Measurements from ENCODE around the gene ERN2. TPM values are rescaled to one million over a fixed set of nuclear protein-coding genes. Genes with fewer than 3 reads are reported as not detected.
"Not testable (repeated sequence)": the region's sequence is repeated elsewhere in the genome, so short reads cannot be mapped to it uniquely, and the experiment has no call there.

Gene ERN2
- 1 to 10 TPM in 1 of 2 donors, under 1 TPM in 1; 0.33 to 3.0 TPM for total RNA-seq
- polyA plus RNA-seq (ENCODE audit: insufficient read length in 2 of 2) = under 1 TPM; 0.33 to 0.51 TPM
- long read RNA-seq, donor 1 = 0 reads
- long read RNA-seq, donor 2 = 0 reads
- long read RNA-seq, donor 3 = 0 reads
- long read RNA-seq, donor 4 = 0 reads

DNA sequence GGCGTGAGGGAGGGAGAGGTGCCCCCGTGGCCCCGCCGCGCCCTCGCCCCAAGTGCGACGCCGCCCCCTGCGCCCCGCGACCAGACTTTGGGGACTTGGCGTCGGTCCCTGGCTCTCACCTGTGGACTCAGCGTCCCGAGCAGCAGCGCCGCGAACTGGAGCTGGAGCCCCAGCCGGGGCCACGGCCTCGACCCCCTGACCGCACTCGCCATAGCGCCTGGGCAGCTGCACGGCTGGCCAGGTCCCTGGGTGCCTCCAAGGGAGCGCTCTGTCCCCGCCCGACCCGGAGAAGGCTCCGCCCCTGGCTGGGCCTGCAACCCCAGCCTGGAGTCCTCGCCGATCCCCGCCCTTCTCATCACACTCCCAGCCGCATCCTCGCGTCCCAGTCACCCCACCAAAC, at the start of gene ERN2:
Gene ERN2, minus strand, starts transcription at position 247 of the 400 bp plus-strand sequence. Its CDS starts 35 bp downstream, at position 212.
- H3K27me3 ChIP-seq (ENCODE audit: control insufficient read depth, insufficient read depth, low read length) = peaks cover 35% of the 10 kb centered on the region
- DNase-seq (ENCODE audit: low read depth in 4 of 6, low spot score in 6 of 6) = no peak
- H3K27ac ChIP-seq (ENCODE audit: low read depth, low read length) = no peak within 1 kb of the TSS
- H3K36me3 ChIP-seq (ENCODE audit: control insufficient read depth, insufficient read depth, low read length) = no peaks in the 10 kb centered on the region
- H3K4me3 ChIP-seq (ENCODE audit: low read depth, low read length) = no peak within 1 kb of the TSS
- H3K4me1 ChIP-seq (ENCODE audit: control insufficient read depth, insufficient read depth, low read length) = peaks cover 6% of the 10 kb centered on the region
- WGBS (ENCODE audit: insufficient coverage) = 2% methylated on average over 37 of the region's 37 CpGs
- no peaks in the 10 kb centered on the region for H3K9me3 ChIP-seq (ENCODE audit: control insufficient read depth, insufficient read depth, low read length)

GRCh38 chr16:23757937-23758619, 45.1 kb upstream of the ERN2 start:
- peaks cover 34% of the 10 kb centered on the region for H3K27me3 ChIP-seq (ENCODE audit: control insufficient read depth, insufficient read depth, low read length)
- H3K4me3 ChIP-seq (ENCODE audit: low read depth, low read length) = no peak overlapping the region
- WGBS (ENCODE audit: insufficient coverage) = 83% methylated on average over 1 of the region's 6 CpGs
- H3K4me1 ChIP-seq (ENCODE audit: control insufficient read depth, insufficient read depth, low read length) = peaks cover 14% of the 10 kb centered on the region
- no peak overlapping the region for H3K27ac ChIP-seq (ENCODE audit: low read depth, low read length)
- no peak for DNase-seq (ENCODE audit: low read depth in 4 of 6, low spot score in 6 of 6)
- H3K9me3 ChIP-seq (ENCODE audit: control insufficient read depth, insufficient read depth, low read length) = no peaks in the 10 kb centered on the region
- no peaks in the 10 kb centered on the region for H3K36me3 ChIP-seq (ENCODE audit: control insufficient read depth, insufficient read depth, low read length)

- Histone ChIP-seq H3K27ac (ENCODE audit: low read depth, low read length) (no peak overlapping the region), H3K4me1 (ENCODE audit: control insufficient read depth, insufficient read depth, low read length) (peaks cover 14% of the 10 kb centered on the region), H3K36me3 (ENCODE audit: control insufficient read depth, insufficient read depth, low read length) (no peaks in the 10 kb centered on the region), H3K9me3 (ENCODE audit: control insufficient read depth, insufficient read depth, low read length) (no peaks in the 10 kb centered on the region), H3K4me3 (ENCODE audit: low read depth, low read length) (no peak overlapping the region), H3K27me3 (ENCODE audit: control insufficient read depth, insufficient read depth, low read length) (peaks cover 34% of the 10 kb centered on the region)
- WGBS (ENCODE audit: insufficient coverage) = 73% methylated on average over 9 of the region's 9 CpGs
- no peak for DNase-seq (ENCODE audit: low read depth in 4 of 6, low spot score in 6 of 6)
These were observed 44.1 kb upstream of the ERN2 start for GRCh38 chr16:23757116-23757515.

DNA sequence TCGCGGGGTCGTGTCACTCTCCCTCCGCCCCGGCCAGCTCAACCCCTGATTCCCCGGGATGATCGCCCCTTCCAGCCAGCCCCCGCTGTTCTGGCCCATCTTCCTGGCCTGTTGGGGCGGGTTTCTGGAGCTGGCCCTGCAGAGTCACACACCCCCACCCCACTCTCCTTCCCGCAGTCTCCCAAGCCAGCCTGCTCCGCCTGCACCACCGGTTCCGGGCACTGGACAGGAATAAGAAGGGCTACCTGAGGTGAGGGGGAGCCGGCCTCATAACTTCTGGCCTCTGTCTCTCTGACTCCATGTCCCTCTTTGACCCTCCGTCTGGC, 42.4 kb upstream of the ERN2 start:
- Histone ChIP-seq H3K27me3 (ENCODE audit: control insufficient read depth, insufficient read depth, low read length) (peaks cover 34% of the 10 kb centered on the region), H3K4me3 (ENCODE audit: low read depth, low read length) (no peak overlapping the region), H3K4me1 (ENCODE audit: control insufficient read depth, insufficient read depth, low read length) (peaks cover 14% of the 10 kb centered on the region), H3K36me3 (ENCODE audit: control insufficient read depth, insufficient read depth, low read length) (no peaks in the 10 kb centered on the region), H3K27ac (ENCODE audit: low read depth, low read length) (no peak overlapping the region), H3K9me3 (ENCODE audit: control insufficient read depth, insufficient read depth, low read length) (no peaks in the 10 kb centered on the region)
- no peak for DNase-seq (ENCODE audit: low read depth in 4 of 6, low spot score in 6 of 6)
- WGBS (ENCODE audit: insufficient coverage) = 24% methylated on average over 11 of the region's 15 CpGs

DNA sequence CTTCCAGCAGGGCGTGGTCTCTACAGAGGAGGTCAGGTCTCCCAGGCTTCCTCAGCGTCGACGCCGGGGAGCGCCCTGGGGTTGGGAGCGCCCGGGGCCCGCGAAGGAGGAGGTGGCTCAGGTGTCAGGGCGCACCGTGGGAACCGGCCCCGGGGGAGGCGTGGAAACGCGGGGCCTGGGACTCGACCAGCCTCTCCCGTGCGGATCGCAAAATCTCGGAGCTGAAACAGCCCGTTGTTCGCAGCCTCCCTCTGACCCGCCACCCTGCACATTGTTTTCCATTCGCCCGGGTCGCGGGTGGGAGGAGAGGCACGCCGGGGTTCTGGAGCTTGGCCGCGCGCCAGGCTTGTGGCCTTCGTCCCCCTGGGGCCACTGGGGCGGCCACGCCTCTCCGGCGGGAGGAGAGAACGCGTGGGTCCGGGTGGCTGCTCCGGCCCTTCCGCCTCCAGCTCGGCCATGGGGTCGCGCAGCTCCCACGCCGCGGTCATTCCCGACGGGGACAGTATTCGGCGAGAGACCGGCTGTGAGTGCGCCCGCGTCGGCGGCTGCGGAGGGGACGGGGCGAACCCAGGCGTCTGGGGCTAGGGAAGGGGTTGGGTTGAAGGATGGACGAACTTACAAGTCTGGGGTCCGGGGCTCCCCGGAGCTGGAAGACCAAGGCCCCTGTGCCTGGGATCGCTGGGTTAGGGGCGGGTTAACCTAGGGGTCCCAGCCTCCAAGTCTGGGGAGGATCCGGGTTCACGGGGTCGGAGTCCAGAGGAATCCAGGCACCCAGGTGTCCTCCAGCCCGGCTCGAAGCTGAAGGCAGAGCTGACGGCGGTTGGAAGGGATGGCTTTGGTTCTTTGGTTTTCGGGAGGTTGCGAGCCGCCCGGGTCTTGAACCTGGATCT, 41.8 kb upstream of the ERN2 start, which contains the start of gene CHP2:
Gene CHP2, plus strand, starts transcription at position 433 of the 890 bp plus-strand sequence. Its CDS starts 24 bp downstream, at position 457.
- Histone ChIP-seq H3K27ac (ENCODE audit: low read depth, low read length) (peak within 1 kb of the TSS; percentile 38), H3K36me3 (ENCODE audit: control insufficient read depth, insufficient read depth, low read length) (no peaks in the 10 kb centered on the region), H3K27me3 (ENCODE audit: control insufficient read depth, insufficient read depth, low read length) (peaks cover 34% of the 10 kb centered on the region), H3K9me3 (ENCODE audit: control insufficient read depth, insufficient read depth, low read length) (no peaks in the 10 kb centered on the region), H3K4me3 (ENCODE audit: low read depth, low read length) (peak within 1 kb of the TSS; percentile 11), H3K4me1 (ENCODE audit: control insufficient read depth, insufficient read depth, low read length) (peaks cover 14% of the 10 kb centered on the region)
- peak in 1 of 6 donors; percentile 54 for DNase-seq (ENCODE audit: low read depth in 4 of 6, low spot score in 6 of 6)
- WGBS (ENCODE audit: insufficient coverage) = 4% methylated on average over 79 of the region's 80 CpGs

DNA sequence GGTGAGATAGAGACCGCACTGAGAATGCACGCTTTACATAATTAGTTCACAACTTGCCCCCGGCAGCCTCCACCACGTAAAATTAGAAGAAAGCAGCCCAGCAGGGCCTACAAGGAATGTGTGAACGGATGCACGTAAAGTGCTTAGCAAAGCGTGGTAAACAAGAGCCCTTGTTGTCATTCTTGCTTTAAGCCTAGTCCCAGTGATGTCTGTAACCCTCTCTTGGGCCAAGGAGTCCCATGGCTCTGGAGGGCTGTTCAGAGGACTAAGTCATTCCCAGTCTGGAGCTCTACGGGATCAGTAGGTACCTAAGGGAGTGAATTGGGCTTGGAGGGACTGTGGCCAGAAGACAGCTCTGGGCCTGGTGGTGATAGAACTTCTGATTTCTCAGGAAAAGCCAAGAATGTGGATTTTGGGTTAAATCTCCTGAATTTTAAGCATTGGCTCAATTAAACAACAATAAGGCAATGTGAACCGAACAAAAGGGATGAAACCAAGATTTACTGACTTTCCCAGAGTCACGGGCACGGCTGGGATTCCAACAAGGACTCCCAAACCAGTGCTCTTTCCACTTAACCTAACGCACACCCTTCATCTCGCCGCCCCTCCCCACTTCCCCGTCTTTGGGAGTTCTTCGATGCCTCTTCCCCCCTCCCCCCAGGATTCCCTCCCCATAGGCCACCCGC, 41.0 kb upstream of the ERN2 start:
- 38% methylated on average over 15 of the region's 17 CpGs for WGBS (ENCODE audit: insufficient coverage)
- peak overlapping the region; percentile 11 for H3K4me3 ChIP-seq (ENCODE audit: low read depth, low read length)
- DNase-seq (ENCODE audit: low read depth in 4 of 6, low spot score in 6 of 6) = no peak
- peaks cover 14% of the 10 kb centered on the region for H3K4me1 ChIP-seq (ENCODE audit: control insufficient read depth, insufficient read depth, low read length)
- no peaks in the 10 kb centered on the region for H3K36me3 ChIP-seq (ENCODE audit: control insufficient read depth, insufficient read depth, low read length)
- H3K27ac ChIP-seq (ENCODE audit: low read depth, low read length) = peak overlapping the region; percentile 38
- no peaks in the 10 kb centered on the region for H3K9me3 ChIP-seq (ENCODE audit: control insufficient read depth, insufficient read depth, low read length)
- peaks cover 34% of the 10 kb centered on the region for H3K27me3 ChIP-seq (ENCODE audit: control insufficient read depth, insufficient read depth, low read length)

DNA sequence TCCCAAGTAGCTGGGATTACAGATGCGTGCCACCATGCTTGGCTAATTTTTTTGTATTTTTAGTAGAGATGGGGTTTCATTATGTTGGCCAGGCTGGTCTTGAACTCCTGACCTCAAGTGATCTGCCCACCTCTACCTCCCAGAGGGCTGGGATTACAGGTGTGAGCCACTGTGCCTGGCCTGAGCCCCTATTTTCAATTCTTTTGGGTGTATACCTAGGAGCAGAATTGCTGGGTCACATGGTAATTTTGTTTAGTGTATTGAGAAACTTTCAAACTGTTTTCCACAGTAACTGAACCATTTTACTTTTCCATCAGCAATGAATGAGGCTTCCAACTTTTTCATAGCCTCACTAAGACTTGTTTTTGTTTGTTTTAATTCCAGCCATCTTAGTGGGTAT, 38.0 kb upstream of the ERN2 start:
- not testable (repeated sequence) for H3K27ac ChIP-seq (ENCODE audit: low read depth, low read length); H3K36me3 ChIP-seq (ENCODE audit: control insufficient read depth, insufficient read depth, low read length); H3K9me3 ChIP-seq (ENCODE audit: control insufficient read depth, insufficient read depth, low read length); H3K4me3 ChIP-seq (ENCODE audit: low read depth, low read length); DNase-seq (ENCODE audit: low read depth in 4 of 6, low spot score in 6 of 6)
- Histone ChIP-seq H3K4me1 (ENCODE audit: control insufficient read depth, insufficient read depth, low read length) (peaks cover 14% of the 10 kb centered on the region), H3K27me3 (ENCODE audit: control insufficient read depth, insufficient read depth, low read length) (peaks cover 27% of the 10 kb centered on the region)
- no CpG with 5 or more reads among the region's 1 CpG for WGBS (ENCODE audit: insufficient coverage)

DNA sequence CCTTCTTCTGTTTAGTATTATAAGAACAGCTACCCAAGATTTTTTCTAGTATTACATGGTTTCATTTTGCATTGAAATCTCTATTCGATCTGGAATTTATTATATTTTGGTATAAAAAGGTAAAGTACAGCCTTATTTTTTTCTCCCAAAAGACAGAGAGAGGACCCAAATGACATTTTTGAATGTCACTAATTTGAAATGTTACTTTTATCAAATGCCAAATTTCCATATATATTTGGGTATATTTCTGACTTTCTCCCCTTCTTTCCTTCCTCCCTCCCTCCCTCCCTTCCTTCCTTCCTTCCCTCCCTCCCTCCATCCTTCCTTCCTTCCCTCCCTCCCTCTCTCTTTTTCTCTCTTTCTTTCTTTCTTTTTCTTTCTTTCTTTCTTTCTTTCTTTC, 35.6 kb upstream of the ERN2 start:
- H3K27me3 ChIP-seq (ENCODE audit: control insufficient read depth, insufficient read depth, low read length) = peaks cover 8% of the 10 kb centered on the region
- no peak overlapping the region for H3K4me3 ChIP-seq (ENCODE audit: low read depth, low read length)
- DNase-seq (ENCODE audit: low read depth in 4 of 6, low spot score in 6 of 6) = no peak
- H3K4me1 ChIP-seq (ENCODE audit: control insufficient read depth, insufficient read depth, low read length) = no peaks in the 10 kb centered on the region
- no peaks in the 10 kb centered on the region for H3K9me3 ChIP-seq (ENCODE audit: control insufficient read depth, insufficient read depth, low read length)
- WGBS (ENCODE audit: insufficient coverage) = no CpG with 5 or more reads among the region's 1 CpG
- no peak overlapping the region for H3K27ac ChIP-seq (ENCODE audit: low read depth, low read length)
- no peaks in the 10 kb centered on the region for H3K36me3 ChIP-seq (ENCODE audit: control insufficient read depth, insufficient read depth, low read length)

DNA sequence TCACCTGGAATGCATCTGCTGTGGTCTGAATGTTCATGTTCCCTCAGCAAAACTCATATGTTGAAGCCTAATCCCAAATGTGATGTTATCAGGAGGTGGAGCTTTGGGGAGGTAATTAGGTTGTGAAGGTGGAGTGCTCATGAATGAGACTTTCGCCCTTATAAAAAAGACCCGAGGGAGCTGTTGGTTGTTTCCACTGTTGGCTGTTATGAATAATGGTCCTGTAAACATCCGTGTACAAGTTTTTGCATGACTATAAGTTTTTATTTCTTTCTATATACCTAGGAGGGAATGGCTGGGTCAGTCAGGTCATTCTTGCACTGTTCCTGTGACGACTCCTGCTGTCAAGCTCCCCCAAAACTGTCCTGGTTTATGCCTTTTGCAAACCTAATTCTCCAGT, 32.2 kb upstream of the ERN2 start:
- Histone ChIP-seq H3K4me1 (ENCODE audit: control insufficient read depth, insufficient read depth, low read length) (no peaks in the 10 kb centered on the region), H3K4me3 (ENCODE audit: low read depth, low read length) (no peak overlapping the region), H3K9me3 (ENCODE audit: control insufficient read depth, insufficient read depth, low read length) (no peaks in the 10 kb centered on the region), H3K27ac (ENCODE audit: low read depth, low read length) (no peak overlapping the region), H3K27me3 (ENCODE audit: control insufficient read depth, insufficient read depth, low read length) (peaks cover 8% of the 10 kb centered on the region), H3K36me3 (ENCODE audit: control insufficient read depth, insufficient read depth, low read length) (no peaks in the 10 kb centered on the region)
- no peak for DNase-seq (ENCODE audit: low read depth in 4 of 6, low spot score in 6 of 6)
- no CpG with 5 or more reads among the region's 4 CpGs for WGBS (ENCODE audit: insufficient coverage)
